Activated gamma-delta T cell treated with anti-CD3 and anti-CD28 coated beads, Interleukin-2, amount 50 U/mL, for 16 hours (primary cell): ENCODE measurements around the gene SEC11C.

Experiments used
- DNase-seq: peaks from one replicate; pipeline ENCODE4 v3.0.0-alpha.2; 2020; ENCODE audit warnings: low read depth

SEC11C gene

GRCh38 chr18:59145055-59145454 lies 5.4 kb downstream of the SEC11C start:
- no peak for DNase-seq

GRCh38 chr18:59148192-59148591 lies 8.5 kb downstream of the SEC11C start:
- no peak for DNase-seq

GRCh38 chr18:59149007-59149406 lies 9.3 kb downstream of the SEC11C start:
- DNase-seq = no peak

GRCh38 chr18:59149416-59149815 lies 9.7 kb downstream of the SEC11C start:
- DNase-seq = no peak

GRCh38 chr18:59150236-59150635 lies 10.6 kb downstream of the SEC11C start:
- no peak for DNase-seq

DNA sequence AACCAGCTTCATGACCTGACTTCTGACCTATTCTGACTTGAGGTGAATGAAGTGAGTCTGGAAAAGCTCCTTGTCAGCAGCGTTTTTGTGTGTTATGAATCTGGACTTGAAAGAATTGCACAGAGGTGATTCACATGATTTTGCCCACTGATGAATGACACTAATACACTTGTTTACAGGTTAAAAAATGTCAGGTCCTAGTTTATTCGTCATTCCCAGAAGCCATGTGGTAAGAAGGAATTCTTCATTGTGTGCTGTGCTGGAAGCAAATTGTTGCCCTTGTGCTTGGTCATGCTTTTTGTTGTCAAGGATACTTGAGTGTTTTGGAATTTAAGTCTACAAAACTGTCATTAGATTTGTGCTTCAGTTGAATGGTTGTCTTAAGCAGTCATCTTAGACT lies 15.5 kb downstream of the SEC11C start:
- DNase-seq = no peak

DNA sequence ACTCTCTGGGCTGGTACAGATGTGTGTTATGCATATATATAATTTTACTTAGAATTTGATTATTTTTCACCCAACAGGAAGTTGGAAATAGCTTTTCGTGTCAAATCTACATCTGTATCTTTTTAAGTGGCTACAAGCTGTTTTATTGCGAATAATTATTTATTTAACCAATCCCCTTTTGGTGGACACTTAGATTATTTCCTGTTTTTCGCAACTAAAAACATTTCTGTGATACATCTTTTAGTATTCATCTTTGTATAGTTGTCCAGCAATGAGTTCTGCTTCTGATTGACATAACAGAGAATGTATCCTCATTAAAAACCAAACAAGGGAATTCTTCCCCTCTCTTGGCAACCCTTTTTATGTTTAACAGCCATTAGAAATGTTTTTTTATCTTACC lies 16.6 kb downstream of the SEC11C start:
- DNase-seq = no peak

GRCh38 chr18:59159265-59159664 lies 19.6 kb downstream of the SEC11C start:
- no peak for DNase-seq

DNA sequence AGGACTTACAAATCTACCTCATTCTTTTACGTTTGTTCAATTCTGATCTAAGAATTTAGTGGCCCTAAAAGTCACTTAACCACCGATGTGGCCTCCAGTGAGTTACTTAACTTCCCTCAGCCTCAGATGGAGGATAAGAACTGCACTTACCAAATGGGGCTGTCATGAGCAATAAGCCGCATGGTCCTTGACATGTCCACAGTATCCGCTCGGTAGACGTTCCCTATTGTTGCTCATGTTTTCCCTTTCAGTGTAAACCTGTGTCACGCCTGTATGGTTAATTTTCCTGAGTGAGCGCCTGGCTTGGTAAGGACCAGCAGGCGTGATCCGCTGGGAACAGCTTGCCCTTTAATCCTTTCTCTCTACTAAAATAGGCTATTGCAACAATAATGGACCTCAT lies 20.3 kb downstream of the SEC11C start:
- no peak for DNase-seq

- DNase-seq = no peak
Measured at GRCh38 chr18:59172664-59173249, 33.1 kb downstream of the SEC11C start.

DNA sequence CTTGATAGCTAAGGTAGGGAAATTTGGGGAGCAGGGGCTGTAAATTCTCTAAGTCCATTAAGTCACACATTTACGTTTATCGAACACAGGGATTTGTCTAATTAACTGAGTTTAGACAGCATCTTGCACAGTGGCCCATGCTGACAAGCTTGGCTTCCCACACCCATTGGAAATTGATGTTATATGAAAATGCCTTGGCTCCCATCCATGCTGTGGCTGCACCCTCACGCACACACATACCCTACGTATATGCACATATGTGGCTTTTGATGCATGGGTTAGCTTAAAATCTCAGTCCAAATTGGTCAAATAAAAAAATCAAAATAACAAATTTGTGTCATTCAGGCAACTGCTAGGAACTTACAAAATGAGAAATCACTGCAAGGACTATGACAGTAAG lies 37.8 kb downstream of the SEC11C start:
- no peak for DNase-seq

- no peak for DNase-seq
Measured at GRCh38 chr18:59180150-59180845, 40.6 kb downstream of the SEC11C start.

- no peak for DNase-seq
Measured at GRCh38 chr18:59182673-59183072, 43.0 kb downstream of the SEC11C start.

- DNase-seq = no peak
Measured at GRCh38 chr18:59189008-59189407, 49.3 kb downstream of the SEC11C start.

GRCh38 chr18:59189746-59190145 lies 50.1 kb downstream of the SEC11C start:
- no peak for DNase-seq

DNA sequence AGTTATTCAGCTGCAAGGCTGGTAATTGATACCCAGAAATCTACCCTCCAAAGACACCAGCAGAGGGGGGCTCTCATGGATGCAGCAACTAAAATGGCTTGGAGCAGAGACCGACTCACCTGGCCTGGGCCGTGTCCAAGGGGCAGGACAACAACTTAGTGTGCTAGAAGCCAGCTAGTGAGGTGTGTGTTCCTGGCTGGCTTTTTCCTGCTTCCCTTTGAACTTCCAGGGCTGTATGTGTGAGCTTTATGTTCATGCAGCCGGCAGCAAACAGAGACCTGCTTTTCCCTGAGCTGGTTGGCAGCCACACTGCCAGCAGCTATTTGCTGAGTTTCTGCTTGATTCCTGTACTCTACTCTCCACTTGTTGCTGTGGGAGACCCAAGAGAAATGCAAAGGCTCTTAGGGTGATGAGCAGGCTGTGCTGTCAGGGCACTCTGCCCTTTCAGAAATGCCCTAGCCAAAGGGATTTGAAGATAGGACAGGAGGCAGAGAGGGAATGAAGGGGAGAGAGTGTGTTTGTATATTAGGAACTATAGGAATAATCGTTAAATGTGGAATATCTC lies 56.6 kb downstream of the SEC11C start:
- DNase-seq = no peak

- DNase-seq = no peak
Measured at GRCh38 chr18:59197636-59198035, 58.0 kb downstream of the SEC11C start.

GRCh38 chr18:59198215-59198614 lies 58.5 kb downstream of the SEC11C start:
- no peak for DNase-seq

GRCh38 chr18:59200787-59201186 lies 61.1 kb downstream of the SEC11C start:
- no peak for DNase-seq

GRCh38 chr18:59202258-59202820 lies 62.7 kb downstream of the SEC11C start:
- no peak for DNase-seq

- DNase-seq = no peak
Measured at GRCh38 chr18:59207506-59207905, 67.8 kb downstream of the SEC11C start.
